Measurements from ENCODE around the gene TMEM183A. TPM values are rescaled to one million over a fixed set of nuclear protein-coding genes. Genes with fewer than 3 reads are reported as not detected.

Gene TMEM183A
- 96.8 and 102 TPM in 2 replicates for total RNA-seq (2014; rRNA removed; shearing (Covaris generic))

GRCh38 chr1:203006948-203007871 is at the start of gene TMEM183A:
TMEM183A (plus strand) TSS chr1:203007374; CDS start chr1:203007466, 92 bp downstream.

GRCh38 chr1:202957733-202958543 is 49.2 kb upstream of the TMEM183A start, which contains the start of gene ADIPOR1:
ADIPOR1 (minus strand) TSS chr1:202958312; CDS start chr1:202951070, 7,242 bp downstream.

GRCh38 chr1:203026031-203026665 is 19.0 kb downstream of the TMEM183A start, which contains the start of gene PPFIA4:
PPFIA4 (plus strand) TSS chr1:203026491; CDS start chr1:203039009, 12,518 bp downstream.

Other genes starting within 250 kb of the TMEM183A start
- 65.3 and 68.1 TPM in 2 replicates for gene KDM5B, start 199.0 kb upstream of the TMEM183A start, total RNA-seq (2014; rRNA removed; shearing (Covaris generic))
- not detected in 2 replicates for gene PCAT6, start 196.4 kb upstream of the TMEM183A start, total RNA-seq (2014; rRNA removed; shearing (Covaris generic))
- 5.5 and 7.5 TPM in 2 replicates for gene RABIF, start 118.2 kb upstream of the TMEM183A start, total RNA-seq (2014; rRNA removed; shearing (Covaris generic))
- gene KLHL12, start 80.1 kb upstream of the TMEM183A start, total RNA-seq (2014; rRNA removed; shearing (Covaris generic)) = 31.4 and 33.0 TPM in 2 replicates
- gene ADIPOR1, start 49.1 kb upstream of the TMEM183A start, total RNA-seq (2014; rRNA removed; shearing (Covaris generic)) = 159 and 161 TPM in 2 replicates
- gene CYB5R1, start 40.1 kb upstream of the TMEM183A start, total RNA-seq (2014; rRNA removed; shearing (Covaris generic)) = 25.3 and 32.5 TPM in 2 replicates
- gene PPFIA4, start 19.1 kb downstream of the TMEM183A start, total RNA-seq (2014; rRNA removed; shearing (Covaris generic)) = 2.3 and 3.5 TPM in 2 replicates
- not detected in 2 replicates for gene MYOG, start 78.6 kb downstream of the TMEM183A start, total RNA-seq (2014; rRNA removed; shearing (Covaris generic))
- gene ADORA1, start 120.4 kb downstream of the TMEM183A start, total RNA-seq (2014; rRNA removed; shearing (Covaris generic)) = 5.5 and 7.1 TPM in 2 replicates
- not detected in 2 replicates for gene MYBPH, start 168.5 kb downstream of the TMEM183A start, total RNA-seq (2014; rRNA removed; shearing (Covaris generic))
- not detected in 2 replicates for gene CHI3L1, start 179.3 kb downstream of the TMEM183A start, total RNA-seq (2014; rRNA removed; shearing (Covaris generic))
- 0.03 TPM in 1 of 2 replicates, not detected in the other for gene CHIT1, start 222.3 kb downstream of the TMEM183A start, total RNA-seq (2014; rRNA removed; shearing (Covaris generic))